Omental fat pad (tissue), 4 donors: ENCODE data around the gene CERS3. TPM values are rescaled to one million over a fixed set of nuclear protein-coding genes. Genes with fewer than 3 reads are reported as not detected.
A peak's percentile ranks its signal among the peaks of the same experiment; 100 is the strongest.

Experiments used
- ATAC-seq: fragments of 150-250 bp; one replicate; pipeline ENCODE4 v1.9.1; 2016; ENCODE audit warnings: mild to moderate bottlenecking, moderate library complexity; ENCODE audit not compliant: low FRiP score
- DNase-seq: peaks from one replicate; pipeline ENCODE4 v3.0.0-alpha.2; 2019; ENCODE audit warnings: low spot score
- CTCF ChIP-seq, 3 donors: fragments of 450-650 bp; IDR thresholded peaks; one replicate each; pipeline ENCODE4 v1.5.1; 2016 to 2017; ENCODE audit warnings: antibody characterized with exemption in 3 of 3, mild to moderate bottlenecking in 3 of 3, moderate library complexity in 2 of 3
- small RNA-seq: library from RNA; depleted of rRNA; stranded (forward); fragments of <200 nt; gene quantifications from one replicate; pipeline ENCODE3, GENCODE V24; 2016
- total RNA-seq, 4 donors: library from RNA; depleted of rRNA; stranded (reverse); fragments of >200 nt; gene quantifications; one replicate each; pipeline ENCODE4 v1.1.0, GENCODE V29; 2016

The CERS3 gene
- total RNA-seq, 4 donors from 2014 or later = not detected

- ATAC-seq = peak; percentile 33
- DNase-seq = no peak
- no peak for TF ChIP-seq CTCF (IDR thresholded peaks at IDR 0.05)
These were observed 154.8 kb downstream of the CERS3 start for GRCh38 chr15:100373942-100374341.

GRCh38 chr15:100373120-100373896 is 155.4 kb downstream of the CERS3 start:
- no peak for TF ChIP-seq CTCF (IDR thresholded peaks at IDR 0.05)
- DNase-seq (no peak), ATAC-seq (peak; percentile 60)

DNA sequence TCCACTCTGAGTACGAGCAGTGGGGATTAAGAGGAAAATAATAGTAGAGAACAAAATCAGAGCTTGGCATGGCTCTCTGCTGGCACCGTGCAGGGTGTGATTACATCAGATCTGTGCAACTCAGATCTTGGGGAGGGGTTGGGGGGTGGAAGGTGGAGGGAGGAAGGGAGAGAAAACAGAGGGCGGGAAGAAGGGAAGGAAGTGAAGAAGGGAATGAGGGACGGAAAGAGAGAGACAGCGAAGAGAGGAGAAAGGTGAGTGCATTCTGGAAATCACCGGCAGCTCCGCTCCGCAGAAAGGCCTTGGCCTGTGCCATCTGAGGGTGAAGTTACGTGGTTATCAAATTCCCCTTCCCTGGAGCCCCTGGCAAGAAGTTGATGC is 156.0 kb downstream of the CERS3 start:
- ATAC-seq (peak; percentile 92), DNase-seq (no peak)
- TF ChIP-seq CTCF (IDR thresholded peaks at IDR 0.05) = no peak

- no peak for ATAC-seq
- TF ChIP-seq CTCF (IDR thresholded peaks at IDR 0.05) = no peak
- DNase-seq = no peak
These were observed 173.4 kb downstream of the CERS3 start for GRCh38 chr15:100355342-100355741.

DNA sequence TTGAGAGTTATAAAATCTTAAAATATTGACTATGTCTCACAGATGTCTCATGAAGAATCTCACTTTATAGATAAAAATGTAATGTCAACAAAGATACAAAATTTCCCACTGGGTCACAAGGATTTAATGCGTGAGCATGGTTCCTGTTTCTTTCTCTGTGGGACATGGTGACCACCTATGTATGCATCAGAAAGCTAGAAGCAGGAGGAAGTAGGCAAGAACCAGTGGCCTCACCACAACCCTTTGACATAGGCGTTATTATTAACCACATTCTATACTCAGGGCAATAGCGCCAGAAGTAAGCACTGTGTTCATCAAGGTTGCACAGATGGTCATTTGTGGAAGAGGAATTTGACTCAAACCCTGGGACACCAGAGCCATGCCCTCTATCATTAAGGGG is 175.3 kb downstream of the CERS3 start:
- DNase-seq (no peak), ATAC-seq (no peak)
- no peak for TF ChIP-seq CTCF (IDR thresholded peaks at IDR 0.05)

GRCh38 chr15:100350434-100351226 is 178.1 kb downstream of the CERS3 start:
- ATAC-seq (peak; percentile 68), DNase-seq (no peak)
- no peak for TF ChIP-seq CTCF (IDR thresholded peaks at IDR 0.05)

Small RNA genes within 50 kb of the gene (small RNA-seq; reads per million reads assigned to genes)
- gene RNU6-181P (not detected), gene RNU6-322P (not detected)

Other genes starting within 250 kb of the CERS3 start
- 10 to 100 TPM in 1 of 4 donors, 1 to 10 TPM in 3; 1.6 to 10.7 (median 5.7) TPM for gene ADAMTS17, start 187.0 kb downstream of the CERS3 start, total RNA-seq
- gene LINS1, start 73.2 kb upstream of the CERS3 start, total RNA-seq = 10 to 100 TPM; 16.3 to 32.2 (median 22.8) TPM
- gene ASB7, start 73.6 kb upstream of the CERS3 start, total RNA-seq = 10 to 100 TPM in 3 of 4 donors, 1 to 10 TPM in 1; 9.8 to 13.6 (median 11.1) TPM